Activated T-helper 17 cell treated with anti-CD3 and anti-CD28 coated beads, Interleukin-2, amount 50 U/mL, for 72 hours (primary cell): ENCODE measurements around the gene PRL. TPM values are rescaled to one million over a fixed set of nuclear protein-coding genes. Genes with fewer than 3 reads are reported as not detected.

ENCODE experiments used
- ATAC-seq: fragments of 150-1000 bp; cut with Tn5 transposase; replicated peaks from 2 replicates; pipeline ENCODE4 v1.10.0; 2021; ENCODE audit warnings: mild to moderate bottlenecking, moderate library complexity
- H3K27ac Mint-ChIP-seq: one replicate; pipeline ENCODE4 v1.8.0; 2022; ENCODE audit warnings: mixed read lengths
- H3K27me3 Mint-ChIP-seq: one replicate; pipeline ENCODE4 v1.8.0; 2022; ENCODE audit warnings: mixed read lengths
- H3K36me3 Mint-ChIP-seq: one replicate; pipeline ENCODE4 v1.8.0; 2022; ENCODE audit warnings: low read depth, mild to moderate bottlenecking, mixed read lengths
- H3K4me1 Mint-ChIP-seq: one replicate; pipeline ENCODE4 v1.8.0; 2022; ENCODE audit warnings: mixed read lengths
- H3K4me3 Mint-ChIP-seq: one replicate; pipeline ENCODE4 v1.8.0; 2022; ENCODE audit warnings: mild to moderate bottlenecking, mixed read lengths
- H3K9me3 Mint-ChIP-seq: one replicate; pipeline ENCODE4 v1.8.0; 2022; ENCODE audit warnings: mixed read lengths
- total RNA-seq, 2 donors: library from RNA; stranded (reverse); gene quantifications; one replicate each; pipeline ENCODE4 v1.2.3, GENCODE V29; 2022

PRL gene
- total RNA-seq = not detected

DNA sequence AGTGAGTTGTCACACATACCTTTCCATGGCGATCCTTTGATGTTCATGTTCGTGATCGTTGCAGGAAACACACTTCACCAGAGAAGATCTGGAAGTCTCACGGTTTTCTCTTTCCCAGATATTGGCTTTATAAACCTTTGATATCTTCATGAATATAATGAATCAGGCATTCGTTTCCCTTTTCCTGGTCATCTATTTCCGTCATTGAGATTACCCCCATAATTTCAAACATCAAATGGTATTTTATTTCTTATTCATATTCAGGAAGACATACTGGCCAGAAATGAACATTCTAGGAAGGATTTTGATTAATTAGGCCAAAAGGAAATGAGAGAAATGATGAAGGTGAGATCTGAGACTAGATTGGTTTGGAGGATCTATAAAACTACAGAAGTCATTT is at the start of gene PRL:
Gene PRL (minus strand): TSS at position 101 of the 400 bp plus-strand sequence. CDS start 54 bp downstream, at position 47.
- H3K4me3 Mint-ChIP-seq = no peak within 1 kb of the TSS
- H3K27me3 Mint-ChIP-seq = no peaks in the 10 kb centered on the region
- no peaks in the 10 kb centered on the region for H3K4me1 Mint-ChIP-seq
- H3K9me3 Mint-ChIP-seq = peaks cover 3% of the 10 kb centered on the region
- no peaks in the 10 kb centered on the region for H3K36me3 Mint-ChIP-seq
- no peak for ATAC-seq
- no peak within 1 kb of the TSS for H3K27ac Mint-ChIP-seq

- Mint-ChIP-seq H3K4me3 (no peak overlapping the region), H3K4me1 (no peaks in the 10 kb centered on the region), H3K36me3 (no peaks in the 10 kb centered on the region), H3K9me3 (peaks cover 8% of the 10 kb centered on the region), H3K27me3 (no peaks in the 10 kb centered on the region), H3K27ac (no peak overlapping the region)
- ATAC-seq = no peak
These were observed 47.0 kb upstream of the PRL start for GRCh38 chr6:22343864-22344263.

GRCh38 chr6:22334778-22335177 is 37.9 kb upstream of the PRL start:
- Mint-ChIP-seq H3K4me1 (no peaks in the 10 kb centered on the region), H3K27me3 (no peaks in the 10 kb centered on the region), H3K36me3 (no peaks in the 10 kb centered on the region), H3K27ac (no peak overlapping the region), H3K4me3 (no peak overlapping the region), H3K9me3 (peaks cover 4% of the 10 kb centered on the region)
- ATAC-seq = no peak

DNA sequence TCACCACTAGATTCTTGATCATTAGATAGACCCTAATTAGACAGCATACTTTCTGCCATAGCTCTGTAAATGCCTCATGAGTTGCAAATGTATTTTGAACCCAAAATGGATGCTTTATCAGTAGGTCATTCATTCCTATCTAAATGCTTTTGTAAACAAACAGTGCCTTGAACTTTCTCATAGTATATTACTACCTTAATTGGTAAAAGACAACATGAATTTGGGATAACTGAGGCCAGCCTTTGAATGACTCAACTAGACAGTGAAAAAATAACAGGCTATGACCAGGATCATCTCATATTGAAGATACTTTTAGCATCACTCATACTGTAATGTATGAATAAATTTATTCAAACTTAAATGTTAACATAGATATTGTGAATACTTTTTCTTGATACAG is 37.0 kb upstream of the PRL start:
- no peaks in the 10 kb centered on the region for H3K27me3 Mint-ChIP-seq
- no peak for ATAC-seq
- H3K4me3 Mint-ChIP-seq = no peak overlapping the region
- peaks cover 7% of the 10 kb centered on the region for H3K9me3 Mint-ChIP-seq
- no peak overlapping the region for H3K27ac Mint-ChIP-seq
- H3K4me1 Mint-ChIP-seq = no peaks in the 10 kb centered on the region
- no peaks in the 10 kb centered on the region for H3K36me3 Mint-ChIP-seq

- no peak overlapping the region for H3K4me3 Mint-ChIP-seq
- no peaks in the 10 kb centered on the region for H3K4me1 Mint-ChIP-seq
- peaks cover 7% of the 10 kb centered on the region for H3K9me3 Mint-ChIP-seq
- no peaks in the 10 kb centered on the region for H3K36me3 Mint-ChIP-seq
- H3K27me3 Mint-ChIP-seq = no peaks in the 10 kb centered on the region
- no peak for ATAC-seq
- H3K27ac Mint-ChIP-seq = no peak overlapping the region
These were observed 35.9 kb upstream of the PRL start for GRCh38 chr6:22332711-22333110.

GRCh38 chr6:22332216-22332615 is 35.4 kb upstream of the PRL start:
- no peaks in the 10 kb centered on the region for H3K4me1 Mint-ChIP-seq
- H3K27me3 Mint-ChIP-seq = no peaks in the 10 kb centered on the region
- H3K4me3 Mint-ChIP-seq = no peak overlapping the region
- ATAC-seq = no peak
- no peaks in the 10 kb centered on the region for H3K36me3 Mint-ChIP-seq
- peaks cover 7% of the 10 kb centered on the region for H3K9me3 Mint-ChIP-seq
- no peak overlapping the region for H3K27ac Mint-ChIP-seq

GRCh38 chr6:22330941-22331340 is 34.1 kb upstream of the PRL start:
- Mint-ChIP-seq H3K4me1 (no peaks in the 10 kb centered on the region), H3K27ac (no peak overlapping the region)

DNA sequence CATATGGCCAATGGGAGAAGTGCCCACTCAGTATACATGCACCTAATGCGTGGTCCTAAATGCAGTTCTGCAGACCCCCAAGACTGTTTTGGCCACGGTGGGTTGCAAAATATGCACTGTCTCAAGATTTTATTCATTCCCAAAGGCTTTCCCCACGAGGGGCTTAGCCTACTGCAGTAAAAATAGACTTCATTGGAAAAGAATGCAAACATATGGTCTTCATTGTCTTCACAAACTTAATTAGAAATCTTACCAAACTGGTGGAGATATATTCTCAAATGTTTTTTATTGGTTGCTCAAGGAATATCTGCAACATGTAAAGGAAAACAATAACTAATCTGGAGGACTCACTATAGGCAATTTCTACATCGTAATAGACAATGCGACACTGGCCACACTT is 31.6 kb upstream of the PRL start:
- no peak overlapping the region for H3K4me3 Mint-ChIP-seq
- peaks cover 14% of the 10 kb centered on the region for H3K9me3 Mint-ChIP-seq
- no peaks in the 10 kb centered on the region for H3K27me3 Mint-ChIP-seq
- no peak for ATAC-seq
- no peak overlapping the region for H3K27ac Mint-ChIP-seq
- no peaks in the 10 kb centered on the region for H3K4me1 Mint-ChIP-seq
- H3K36me3 Mint-ChIP-seq = no peaks in the 10 kb centered on the region

More at GRCh38 chr6:22330941-22331340, 34.1 kb upstream of the PRL start:
- no peaks in the 10 kb centered on the region for H3K27me3 Mint-ChIP-seq
- no peak overlapping the region for H3K4me3 Mint-ChIP-seq
- no peaks in the 10 kb centered on the region for H3K36me3 Mint-ChIP-seq
- no peak for ATAC-seq
- peaks cover 14% of the 10 kb centered on the region for H3K9me3 Mint-ChIP-seq

DNA sequence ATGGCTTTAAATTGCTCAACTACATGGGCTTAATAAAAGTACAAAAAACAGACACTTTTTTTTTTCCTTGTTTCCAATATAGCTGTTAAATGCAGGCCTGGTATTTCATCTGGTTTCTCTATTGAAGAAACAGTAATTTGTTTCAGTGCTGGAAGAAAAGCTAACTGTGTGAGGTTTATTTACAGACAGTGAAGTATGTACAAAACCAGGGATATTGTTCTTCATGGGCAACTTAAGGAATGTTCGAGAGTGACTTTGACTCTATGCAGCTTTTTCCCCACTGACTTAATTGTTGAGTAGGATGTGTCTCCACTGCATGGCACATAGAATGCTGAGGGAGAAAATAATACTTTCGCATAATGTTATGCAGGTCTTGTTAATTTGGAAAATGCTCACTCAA is 31.0 kb upstream of the PRL start:
- no peaks in the 10 kb centered on the region for H3K36me3 Mint-ChIP-seq
- H3K27me3 Mint-ChIP-seq = no peaks in the 10 kb centered on the region
- H3K4me3 Mint-ChIP-seq = no peak overlapping the region
- no peak for ATAC-seq
- no peak overlapping the region for H3K27ac Mint-ChIP-seq
- H3K9me3 Mint-ChIP-seq = peaks cover 14% of the 10 kb centered on the region
- no peaks in the 10 kb centered on the region for H3K4me1 Mint-ChIP-seq

DNA sequence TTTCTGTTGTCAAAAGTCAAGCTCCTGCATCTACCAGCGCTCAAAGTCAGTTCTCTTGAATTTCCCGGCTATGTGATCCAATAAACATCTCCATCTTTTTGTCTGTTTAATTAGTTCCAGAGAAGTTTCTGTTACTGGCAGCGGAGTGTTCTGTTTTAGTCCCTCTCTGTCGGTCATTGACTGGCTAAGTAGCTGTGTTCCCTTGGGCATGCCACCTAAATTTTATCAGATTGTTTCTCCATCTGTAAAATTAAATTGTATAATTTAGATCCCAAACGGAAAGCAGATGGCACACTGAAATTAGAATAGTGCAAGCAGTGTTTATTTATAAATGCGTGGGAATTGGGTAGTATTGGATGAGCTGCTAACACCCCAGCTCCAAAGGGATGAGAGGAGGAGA is 29.7 kb upstream of the PRL start:
- no peaks in the 10 kb centered on the region for H3K27me3 Mint-ChIP-seq
- ATAC-seq = no peak
- H3K36me3 Mint-ChIP-seq = no peaks in the 10 kb centered on the region
- no peaks in the 10 kb centered on the region for H3K4me1 Mint-ChIP-seq
- peaks cover 11% of the 10 kb centered on the region for H3K9me3 Mint-ChIP-seq
- no peak overlapping the region for H3K4me3 Mint-ChIP-seq
- no peak overlapping the region for H3K27ac Mint-ChIP-seq

GRCh38 chr6:22325481-22325880 is 28.6 kb upstream of the PRL start:
- H3K4me3 Mint-ChIP-seq = no peak overlapping the region
- no peak for ATAC-seq
- no peak overlapping the region for H3K27ac Mint-ChIP-seq
- no peaks in the 10 kb centered on the region for H3K27me3 Mint-ChIP-seq
- peaks cover 11% of the 10 kb centered on the region for H3K9me3 Mint-ChIP-seq
- H3K4me1 Mint-ChIP-seq = no peaks in the 10 kb centered on the region
- H3K36me3 Mint-ChIP-seq = no peaks in the 10 kb centered on the region

DNA sequence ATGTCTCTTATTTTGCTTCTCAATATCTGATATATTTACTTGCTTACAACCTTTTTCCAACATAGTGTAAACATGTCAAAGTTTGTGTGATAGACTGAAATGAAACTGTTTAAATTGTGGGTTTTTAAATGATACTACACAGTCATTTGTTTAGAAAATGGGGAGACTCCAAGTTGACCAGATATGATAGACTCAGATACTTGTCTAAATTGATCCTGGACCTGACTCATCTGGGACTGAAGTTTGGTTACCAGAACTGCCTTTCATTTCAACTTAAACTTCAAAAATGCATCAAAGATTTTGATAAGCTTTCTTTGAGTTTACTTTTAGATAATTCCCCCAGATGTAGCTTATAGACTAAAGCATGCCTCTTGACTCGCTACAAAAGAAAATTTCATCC is 27.0 kb upstream of the PRL start:
- ATAC-seq = no peak
- no peaks in the 10 kb centered on the region for H3K27me3 Mint-ChIP-seq
- no peak overlapping the region for H3K27ac Mint-ChIP-seq
- H3K36me3 Mint-ChIP-seq = no peaks in the 10 kb centered on the region
- no peaks in the 10 kb centered on the region for H3K4me1 Mint-ChIP-seq
- H3K9me3 Mint-ChIP-seq = peaks cover 7% of the 10 kb centered on the region
- no peak overlapping the region for H3K4me3 Mint-ChIP-seq

DNA sequence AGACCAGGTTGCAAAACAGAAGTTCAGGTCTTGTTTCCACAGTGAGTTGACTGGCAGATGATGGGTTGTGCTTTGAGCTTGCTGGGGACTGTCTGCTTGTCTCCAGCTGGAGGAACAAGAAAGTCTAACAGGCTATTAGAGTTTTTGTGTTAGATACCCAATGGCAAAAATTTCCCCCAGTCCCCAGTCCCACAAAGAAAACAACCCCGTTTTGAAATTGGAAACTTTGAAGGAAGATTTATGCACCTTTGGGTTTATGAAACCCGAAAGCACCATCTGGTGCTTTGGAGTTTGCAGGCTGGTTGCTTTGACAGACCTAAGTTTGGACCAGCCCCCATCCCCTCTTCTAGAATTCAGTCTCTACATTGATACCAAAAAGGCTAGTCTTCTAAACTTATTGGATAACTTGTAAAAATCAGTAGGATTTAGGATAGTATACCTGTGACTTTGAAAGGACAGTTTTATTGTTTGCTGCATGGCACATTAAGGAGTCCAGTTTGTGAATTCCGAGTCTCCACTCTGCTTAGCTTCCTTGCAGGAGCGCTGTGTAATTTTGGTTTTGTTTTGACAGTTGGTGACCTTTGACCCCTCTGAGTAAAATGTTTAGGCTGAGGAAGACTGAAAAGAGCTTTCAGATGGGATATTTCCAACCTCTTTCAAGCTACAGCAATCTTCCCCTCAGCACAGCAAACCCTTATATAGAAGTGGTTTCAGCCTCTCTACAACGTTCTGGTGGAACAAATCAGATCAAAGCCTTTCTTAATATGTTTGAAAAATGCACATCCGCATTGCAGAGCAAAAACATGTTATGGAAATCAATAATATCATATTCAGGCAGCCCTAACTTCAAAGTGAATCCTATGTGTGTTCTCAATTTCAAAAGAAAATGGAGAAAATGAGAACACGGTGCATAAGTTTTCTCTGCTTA is 25.5 kb upstream of the PRL start:
- Mint-ChIP-seq H3K9me3 (peaks cover 7% of the 10 kb centered on the region), H3K27me3 (no peaks in the 10 kb centered on the region), H3K36me3 (no peaks in the 10 kb centered on the region), H3K4me1 (no peaks in the 10 kb centered on the region), H3K4me3 (no peak overlapping the region), H3K27ac (no peak overlapping the region)
- ATAC-seq = no peak

GRCh38 chr6:22320750-22321149 is 23.9 kb upstream of the PRL start:
- Mint-ChIP-seq H3K36me3 (no peaks in the 10 kb centered on the region), H3K9me3 (no peaks in the 10 kb centered on the region), H3K4me1 (no peaks in the 10 kb centered on the region), H3K4me3 (no peak overlapping the region), H3K27me3 (no peaks in the 10 kb centered on the region), H3K27ac (no peak overlapping the region)
- no peak for ATAC-seq

GRCh38 chr6:22318404-22318803 is 21.6 kb upstream of the PRL start:
- Mint-ChIP-seq H3K4me1 (no peaks in the 10 kb centered on the region), H3K9me3 (peaks cover 3% of the 10 kb centered on the region), H3K4me3 (no peak overlapping the region), H3K27ac (no peak overlapping the region), H3K27me3 (no peaks in the 10 kb centered on the region), H3K36me3 (no peaks in the 10 kb centered on the region)
- ATAC-seq = no peak
